GM21515 (cell line): ENCODE results near the gene MTA3.

Experiments used
- ATAC-seq: cut with Tn5 transposase; IDR thresholded peaks from one replicate; pipeline ENCODE4 v1.9.1; 2021; ENCODE audit not compliant: unreplicated experiment

The MTA3 gene

DNA sequence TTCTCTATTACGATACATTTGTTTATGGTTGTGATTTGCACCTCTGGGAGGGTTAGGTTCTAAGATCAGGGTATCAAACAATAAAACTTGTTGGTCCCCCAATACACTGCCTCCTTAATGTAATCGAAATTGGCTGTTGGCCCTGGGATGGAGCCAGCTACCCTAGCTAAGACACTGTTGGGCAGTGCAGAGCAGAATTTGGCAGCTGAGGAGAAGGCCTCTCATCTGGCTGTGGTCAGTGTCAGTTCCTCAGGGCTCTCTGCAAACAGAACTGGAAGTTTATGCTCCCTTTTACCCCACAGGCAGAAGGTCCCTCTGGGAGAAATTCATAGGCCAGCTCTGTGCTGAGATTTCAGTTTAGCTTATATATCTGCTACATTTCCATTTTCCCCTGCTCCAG lies 232.5 kb downstream of the MTA3 start:
- ATAC-seq: no peak

GRCh38 chr2:42801381-42801780 lies 232.9 kb downstream of the MTA3 start:
- no peak for ATAC-seq

DNA sequence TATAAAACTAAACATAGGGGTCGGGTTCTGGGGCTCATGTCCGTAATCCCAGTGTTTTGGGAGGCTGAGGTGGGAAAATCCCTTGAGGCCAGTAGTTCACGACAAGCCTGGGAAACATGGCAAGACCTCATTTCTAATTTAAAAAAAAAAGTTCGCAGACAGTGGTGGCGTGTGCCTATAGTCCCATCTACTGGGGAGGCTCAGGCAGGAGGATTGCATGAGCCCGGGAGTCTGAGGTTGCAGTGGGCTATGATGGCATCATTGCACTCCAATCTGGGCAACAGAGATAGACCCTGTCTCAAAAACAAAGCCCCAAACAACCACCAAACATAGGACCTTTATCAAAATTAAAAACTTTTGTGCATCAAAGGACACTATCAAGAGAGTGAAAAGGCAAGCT lies 233.7 kb downstream of the MTA3 start:
- no peak for ATAC-seq

- ATAC-seq: no peak
Measured at GRCh38 chr2:42804338-42804737, 235.9 kb downstream of the MTA3 start.

DNA sequence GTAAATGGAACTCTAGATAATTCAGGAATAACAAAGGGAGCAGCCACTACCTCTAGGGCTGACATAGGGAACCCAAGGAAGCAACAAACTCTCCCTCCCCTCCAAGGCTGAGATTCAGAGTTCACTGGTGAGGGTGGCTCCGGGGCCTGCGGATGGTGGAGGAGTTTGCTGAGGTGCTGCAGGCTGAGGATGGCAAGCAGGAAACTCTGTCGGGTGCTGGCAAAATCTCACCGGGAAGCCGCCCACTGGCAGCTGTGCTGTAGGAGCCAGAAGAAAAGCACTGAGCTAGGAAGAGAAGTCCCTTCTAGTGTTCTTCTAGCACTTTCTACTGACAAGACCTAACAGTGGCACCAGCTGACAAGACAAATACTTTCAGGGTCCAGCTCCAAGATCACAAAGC lies 236.5 kb downstream of the MTA3 start:
- no peak for ATAC-seq
